Transverse colon (tissue), 4 donors: Measurements from ENCODE around the gene POU6F1.

Experiments used
- CTCF ChIP-seq, 5 experiments: fragments of 200-600 bp in 3 of 5; fragments of 450-650 bp in 2 of 5; sonication (generic) in 3 of 5; IDR thresholded peaks; 1 replicate in 2 of 5; 2 replicates in 3 of 5; pipeline ENCODE4 v1.5.1; 2016 to 2017; ENCODE audit warnings: antibody characterized with exemption in 5 of 5, inconsistent platforms in 3 of 5, mild to moderate bottlenecking in 2 of 5, moderate library complexity in 1 of 5
- EP300 ChIP-seq: sonication (generic); formaldehyde crosslinking; IDR thresholded peaks from one replicate; pipeline ENCODE4 v1.6.1; 2017; ENCODE audit warnings: antibody characterized with exemption, low read depth
- POLR2A ChIP-seq: fragments of 450-650 bp; IDR thresholded peaks from one replicate; pipeline ENCODE4 v1.6.1; 2016; ENCODE audit warnings: antibody characterized with exemption, mild to moderate bottlenecking, moderate library complexity
- POLR2AphosphoS5 ChIP-seq, 3 donors: sonication (generic); formaldehyde crosslinking; IDR thresholded peaks; one replicate each; pipeline ENCODE4 v1.6.1; 2016; ENCODE audit warnings: antibody characterized with exemption in 3 of 3

GRCh38 chr12:51232642-51233041 is 14.8 kb upstream of the POU6F1 start:
- TF ChIP-seq CTCF (IDR thresholded peaks at IDR 0.05) (no peak), POLR2A (no peak), POLR2AphosphoS5 (IDR thresholded peaks at IDR 0.05) (no peak), EP300 (no peak)
